Activated T-cell treated with anti-CD3 and anti-CD28 coated beads, Interleukin-2, amount 50 U/mL, for 1 hour (primary cell): ENCODE data around the gene OXER1.

Experiments used
- DNase-seq: peaks from one replicate; pipeline ENCODE4 v3.0.0-alpha.2; 2020

OXER1 gene

DNA sequence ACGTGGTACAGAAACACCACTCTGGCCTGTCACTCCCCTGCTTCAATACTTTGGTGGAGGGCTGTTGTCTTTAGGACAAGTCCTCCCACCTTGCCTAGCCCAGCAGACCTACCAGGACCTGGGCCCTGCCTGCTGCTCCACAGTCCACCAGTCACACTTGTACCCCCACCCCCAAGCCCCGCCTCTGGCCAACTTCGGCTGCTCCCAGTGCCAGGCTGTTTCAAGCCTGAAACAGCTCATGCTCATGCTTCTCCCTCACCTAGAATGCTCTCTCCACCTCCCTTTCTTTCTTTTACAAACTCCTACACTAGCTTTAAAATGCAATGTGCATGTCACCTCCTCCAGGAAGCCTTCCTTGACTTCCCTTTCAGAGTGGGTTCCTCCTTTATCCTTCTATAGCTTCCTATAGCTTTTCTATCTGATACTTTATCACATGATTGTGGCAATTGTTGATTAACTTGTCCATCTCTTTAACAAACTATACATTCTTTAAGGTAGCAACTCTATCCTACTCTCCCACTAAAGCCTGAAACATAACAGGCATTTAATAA lies 4.8 kb upstream of the OXER1 start:
- DNase-seq: no peak

DNA sequence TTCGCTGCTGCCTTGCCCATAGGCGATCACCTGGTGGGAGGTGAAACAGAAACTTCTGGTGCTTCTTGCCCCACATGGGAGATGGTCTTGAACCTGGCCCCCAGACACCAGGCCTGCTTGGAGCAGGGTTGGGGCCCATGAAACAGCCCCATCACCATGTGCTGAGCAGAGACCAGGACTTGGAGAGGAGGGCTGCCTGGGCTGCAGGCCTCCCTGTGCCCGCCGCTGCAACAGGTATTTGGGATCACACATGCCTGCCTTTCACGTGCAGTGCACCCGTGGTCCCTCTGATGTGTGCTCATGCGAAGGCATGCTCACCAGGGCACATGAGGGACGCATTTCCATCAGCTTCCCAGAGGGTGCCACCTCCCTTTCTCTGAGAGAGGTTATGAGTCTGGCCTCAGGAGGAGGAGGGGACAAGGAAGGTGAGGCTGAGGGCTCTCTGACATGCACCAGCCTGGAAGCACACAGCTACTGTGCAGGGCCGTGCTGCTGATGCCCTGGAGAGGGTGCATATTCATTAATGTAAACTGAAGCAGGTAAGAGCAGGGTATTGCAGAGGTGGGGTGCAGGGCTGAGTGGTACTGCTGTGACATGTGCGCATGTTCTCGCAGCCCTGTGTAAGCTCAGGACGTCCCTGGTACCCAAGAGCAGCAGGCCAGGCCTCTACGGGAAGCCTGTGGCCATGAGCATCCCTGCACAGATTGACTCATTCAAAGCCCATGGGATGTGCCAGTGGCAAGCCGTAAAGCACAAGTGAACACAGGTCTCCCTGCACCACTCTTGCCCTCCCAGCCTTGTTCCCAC lies 4.2 kb upstream of the OXER1 start:
- DNase-seq: no peak

DNA sequence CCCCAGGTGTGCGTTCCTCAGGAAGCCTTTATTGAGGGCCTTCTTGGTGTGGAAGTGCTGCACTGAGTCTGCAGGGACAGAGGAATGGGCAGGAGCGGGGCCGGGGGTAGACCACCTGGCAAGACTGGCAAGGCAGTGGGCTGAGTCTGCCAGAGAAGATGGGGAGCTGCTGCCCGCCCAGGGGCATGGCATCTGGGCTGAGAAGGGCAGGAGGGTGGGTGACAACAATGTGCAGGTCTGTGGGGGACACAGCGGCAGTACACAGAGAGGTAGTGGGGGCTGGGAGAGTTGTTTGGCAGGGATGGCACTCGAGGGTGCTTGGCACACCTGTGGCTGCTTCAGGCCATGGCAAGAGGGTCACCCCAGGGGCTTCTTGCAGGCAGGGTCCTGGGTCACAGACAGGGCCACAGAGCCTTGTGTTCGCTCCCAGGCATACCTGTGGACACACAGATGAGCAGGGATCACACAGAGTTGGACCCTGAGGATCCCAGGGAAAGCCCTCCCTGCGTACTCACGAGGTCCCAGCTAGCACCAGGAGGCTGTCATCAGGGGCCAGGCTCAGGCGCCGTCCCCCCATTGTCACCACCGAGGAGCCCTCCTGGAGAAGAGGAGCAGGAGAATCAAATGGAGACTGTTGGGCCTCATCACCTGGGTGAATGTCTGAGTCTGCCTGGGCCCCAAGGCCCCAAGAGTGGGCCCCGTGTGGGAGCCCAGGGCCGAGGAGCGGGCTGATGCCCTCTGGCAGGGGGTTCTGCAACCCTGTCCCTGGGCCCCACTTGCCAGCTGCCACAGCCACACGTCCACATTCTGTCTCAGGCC lies 3.4 kb upstream of the OXER1 start:
- no peak for DNase-seq

DNA sequence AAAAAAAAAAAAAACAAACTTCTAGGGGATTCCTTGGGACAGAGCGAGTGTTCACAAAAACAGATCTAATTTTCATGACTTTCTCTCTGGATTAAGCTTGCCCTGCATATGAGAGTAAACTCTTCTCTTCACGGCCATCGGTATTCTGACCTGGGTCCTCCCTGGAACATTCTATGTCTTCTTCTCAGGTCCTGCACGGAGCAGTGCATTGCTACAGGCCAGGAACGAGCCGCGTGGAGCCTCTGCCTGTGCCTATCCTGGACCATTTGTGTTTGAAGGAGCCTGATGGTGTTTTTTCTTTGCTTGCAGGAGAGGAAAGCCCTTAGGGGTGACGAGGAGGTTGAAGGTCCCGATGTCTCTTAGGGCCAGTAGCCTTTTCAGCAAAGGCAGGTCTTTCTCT lies 1.8 kb upstream of the OXER1 start:
- no peak for DNase-seq

DNA sequence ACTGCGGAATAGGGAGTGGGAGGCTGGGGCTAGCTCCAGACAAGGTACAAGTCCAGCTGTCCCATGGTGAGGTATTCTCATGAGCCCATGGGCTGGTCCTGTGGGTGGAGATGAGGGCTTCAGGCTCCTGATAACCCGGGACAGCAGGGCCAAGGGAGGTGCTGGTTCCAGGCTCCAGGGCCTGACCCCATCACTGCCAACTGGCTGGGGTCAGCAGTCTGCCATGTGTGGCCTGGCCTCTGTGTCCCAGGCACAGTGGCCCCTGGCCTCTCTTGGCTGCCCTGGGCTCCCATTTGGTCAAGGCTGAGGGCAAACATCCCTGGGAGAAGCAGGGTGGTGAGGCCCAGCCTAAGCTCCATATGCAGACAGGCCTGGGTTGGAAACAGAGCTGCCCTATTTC lies 966 bp upstream of the OXER1 start:
- DNase-seq: no peak

DNA sequence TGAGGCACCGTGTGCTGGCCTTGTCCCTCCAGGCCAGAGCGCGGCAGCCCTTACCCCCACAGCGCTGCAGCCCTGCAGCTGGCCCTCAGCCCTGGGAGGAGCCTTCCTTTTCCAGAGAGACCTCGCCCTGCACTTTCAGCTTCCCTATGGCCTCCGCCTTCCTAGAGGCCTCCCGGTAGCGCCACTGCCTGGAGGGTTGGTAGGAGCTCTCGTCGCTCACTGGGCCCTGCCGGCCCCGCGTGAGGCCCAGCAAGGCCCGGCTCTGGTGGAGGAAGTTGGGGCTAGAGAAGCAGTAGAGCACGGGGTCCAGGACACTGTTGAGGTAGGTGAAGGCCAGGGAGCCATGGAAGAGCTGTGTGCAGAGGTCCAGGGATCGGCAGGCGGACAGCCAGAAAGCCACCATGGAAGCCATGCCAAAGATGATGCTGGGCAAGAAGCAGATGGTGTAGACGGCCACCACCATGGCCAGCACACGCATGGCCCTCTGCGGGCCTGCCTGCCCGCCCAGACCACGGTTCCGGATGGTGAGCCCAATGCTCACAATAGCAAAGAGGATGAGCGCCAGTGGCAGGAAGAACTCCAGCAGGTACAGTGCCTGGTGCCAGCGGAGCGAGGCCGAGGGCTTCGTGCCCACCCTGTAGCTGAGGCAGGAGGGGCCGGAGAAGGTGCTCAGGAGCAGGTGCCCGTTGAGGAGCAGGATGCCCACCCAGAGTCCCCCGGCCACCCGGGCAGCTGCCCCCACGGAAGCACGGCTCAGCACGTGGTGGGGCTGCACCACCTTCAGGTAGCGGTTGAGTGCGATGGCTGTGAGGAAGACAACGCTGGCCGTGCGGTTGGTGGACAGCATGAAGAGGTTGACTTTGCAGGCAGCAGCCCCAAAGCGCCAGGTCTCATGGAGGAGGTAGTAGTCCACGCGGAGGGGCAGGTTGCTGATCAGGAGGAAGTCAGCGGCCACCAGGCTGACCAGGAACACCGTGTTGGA lies 821 bp downstream of the OXER1 start:
- DNase-seq: no peak

DNA sequence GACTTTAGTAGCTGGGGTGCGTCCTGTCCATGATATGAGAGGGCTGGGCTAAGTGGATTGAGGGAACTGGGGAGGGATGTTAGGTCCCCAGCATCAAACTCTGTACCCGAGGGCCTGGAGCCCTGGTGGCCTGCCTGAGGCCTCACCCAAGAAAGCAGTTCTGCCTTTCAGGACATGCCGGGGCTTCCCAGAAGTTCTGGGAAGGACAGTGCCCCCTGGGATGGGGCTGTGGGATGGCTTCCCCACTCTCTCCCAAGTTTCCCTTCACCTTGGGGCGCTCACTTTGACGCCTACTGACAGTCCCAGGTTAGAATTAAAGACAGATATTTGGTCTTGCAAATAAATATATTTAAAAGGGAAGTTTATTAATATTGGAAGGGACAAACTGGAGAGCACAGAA lies 1.8 kb downstream of the OXER1 start:
- DNase-seq: no peak

DNA sequence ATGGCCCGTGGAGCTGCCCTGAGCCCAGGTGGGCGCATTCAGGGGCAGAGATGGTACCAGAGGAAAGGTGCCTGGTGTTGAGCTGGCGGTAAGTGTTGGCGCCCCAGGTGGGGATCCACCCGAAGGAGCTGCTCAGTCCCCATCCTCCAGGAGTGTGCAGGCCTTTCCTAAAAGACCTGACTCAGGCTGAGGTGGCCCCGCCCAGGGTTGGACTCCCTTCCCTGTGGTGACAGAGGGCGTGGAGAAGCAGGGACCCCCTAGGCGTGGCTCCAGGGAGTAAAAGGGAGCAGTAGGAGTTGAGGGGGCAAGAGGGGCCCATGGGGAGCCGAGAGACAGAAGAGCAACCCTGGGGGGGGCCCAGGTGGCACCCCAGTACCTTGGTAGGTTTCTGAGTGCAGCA lies 2.4 kb downstream of the OXER1 start:
- DNase-seq: no peak

DNA sequence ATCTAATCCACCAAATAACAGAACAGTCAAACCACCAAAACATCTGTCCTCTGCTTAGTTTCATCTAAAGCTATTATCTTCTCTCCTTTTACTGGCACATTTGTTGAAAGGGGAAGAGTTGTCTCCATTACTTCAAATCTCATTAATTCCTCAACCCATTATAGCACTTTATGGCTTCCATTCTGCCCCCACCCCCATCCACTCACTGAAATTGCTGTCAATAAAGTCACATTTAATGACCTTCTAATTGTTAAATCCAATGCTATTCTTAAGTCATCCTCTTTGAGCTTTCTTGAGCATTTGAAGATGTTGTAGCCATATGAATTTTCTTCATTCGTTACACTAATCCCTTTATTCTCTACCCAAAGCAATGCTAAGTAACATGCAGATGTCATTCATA lies 5.2 kb downstream of the OXER1 start:
- DNase-seq: no peak

DNA sequence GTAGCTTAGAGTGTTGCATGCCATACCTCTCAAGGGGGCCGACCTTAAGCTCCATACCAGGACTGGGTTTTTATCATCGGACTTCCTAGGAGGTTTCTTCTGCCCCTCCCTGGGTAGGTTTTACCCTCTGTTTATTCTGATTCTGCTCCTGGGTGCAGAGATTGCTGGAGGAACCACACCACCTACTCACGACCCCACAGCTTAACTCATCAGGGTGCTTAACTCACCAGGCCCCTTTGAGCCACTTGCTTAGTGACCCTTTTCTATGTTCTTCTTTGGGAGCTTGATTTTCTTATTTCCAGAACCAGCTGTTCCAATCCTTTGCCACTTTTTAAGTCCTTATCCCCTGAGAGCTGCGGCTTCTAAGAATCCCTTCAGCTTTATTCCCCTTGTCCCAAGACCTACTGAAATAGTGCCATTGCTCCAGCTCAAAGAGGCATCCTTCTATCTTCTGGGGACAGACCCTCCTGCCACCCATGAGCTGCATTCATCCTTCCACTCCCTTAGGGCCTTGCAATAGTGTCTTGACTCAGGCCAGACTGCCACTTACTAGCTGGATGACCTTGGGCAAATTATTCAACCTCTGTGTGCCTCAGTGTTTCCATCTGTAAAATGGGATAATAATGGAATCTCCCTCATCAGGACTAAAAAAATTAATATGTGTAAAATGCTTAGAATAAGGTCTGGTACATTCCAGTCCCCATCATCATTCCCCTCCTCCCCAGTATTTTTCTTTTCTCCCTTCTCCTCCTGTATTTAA lies 5.8 kb downstream of the OXER1 start:
- no peak for DNase-seq

DNA sequence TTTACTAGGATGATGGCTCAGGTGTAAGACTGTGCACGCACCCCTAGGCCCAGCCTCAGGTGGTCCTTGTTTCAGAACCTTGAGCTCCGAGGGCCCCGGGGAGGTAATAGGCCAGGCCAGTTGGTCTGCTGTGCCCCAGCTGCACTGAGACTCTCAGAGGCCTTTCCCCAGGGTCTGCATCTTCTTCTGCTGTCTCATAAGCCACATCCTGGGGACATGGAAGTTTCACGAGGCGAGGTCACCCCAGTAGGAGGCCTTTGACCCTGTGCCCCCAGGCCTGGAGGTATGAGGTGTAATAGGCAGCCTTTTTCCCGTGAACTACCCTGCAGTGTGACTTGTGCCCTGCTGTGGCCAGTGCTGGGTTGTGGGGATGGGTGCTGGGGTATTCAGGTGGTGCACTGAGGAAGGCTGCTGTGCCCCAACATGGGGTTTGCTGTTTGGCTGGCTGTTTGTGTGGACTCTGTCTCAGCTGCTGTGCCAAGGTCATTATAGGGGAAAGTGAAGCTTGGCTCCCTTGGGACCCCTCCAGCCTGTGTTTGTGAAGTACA lies 6.9 kb downstream of the OXER1 start:
- DNase-seq: no peak

DNA sequence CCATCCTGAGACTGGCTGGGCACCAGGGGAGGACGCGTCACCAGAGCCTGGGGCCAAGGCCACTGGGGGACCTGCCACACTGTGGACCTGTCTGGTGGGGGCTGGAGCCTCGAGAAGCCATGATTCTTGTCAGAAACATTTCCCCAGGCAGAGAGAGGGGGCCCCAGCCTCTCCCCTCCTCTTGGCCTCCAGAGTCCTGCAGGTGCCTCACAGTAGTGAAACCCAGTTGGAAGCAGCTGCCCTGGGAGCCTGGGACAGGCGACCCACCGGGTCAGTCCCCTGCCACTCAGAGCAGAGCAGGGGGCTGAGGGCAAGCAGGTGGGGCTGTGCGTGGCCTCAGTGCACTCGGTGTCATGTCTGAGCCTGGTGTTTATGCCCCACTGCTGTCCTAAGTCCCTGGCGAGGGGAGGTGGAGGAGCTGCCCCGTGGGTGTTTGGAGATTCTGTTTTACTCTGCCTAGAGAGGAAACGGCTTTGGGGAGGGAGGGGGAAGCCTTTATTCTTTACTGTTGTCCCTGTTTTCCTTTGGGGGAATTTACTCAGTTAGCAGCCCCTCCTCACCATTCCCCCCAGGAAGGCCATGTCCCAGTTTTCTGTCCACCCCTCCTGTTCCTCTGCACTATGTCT lies 7.7 kb downstream of the OXER1 start:
- no peak for DNase-seq

DNA sequence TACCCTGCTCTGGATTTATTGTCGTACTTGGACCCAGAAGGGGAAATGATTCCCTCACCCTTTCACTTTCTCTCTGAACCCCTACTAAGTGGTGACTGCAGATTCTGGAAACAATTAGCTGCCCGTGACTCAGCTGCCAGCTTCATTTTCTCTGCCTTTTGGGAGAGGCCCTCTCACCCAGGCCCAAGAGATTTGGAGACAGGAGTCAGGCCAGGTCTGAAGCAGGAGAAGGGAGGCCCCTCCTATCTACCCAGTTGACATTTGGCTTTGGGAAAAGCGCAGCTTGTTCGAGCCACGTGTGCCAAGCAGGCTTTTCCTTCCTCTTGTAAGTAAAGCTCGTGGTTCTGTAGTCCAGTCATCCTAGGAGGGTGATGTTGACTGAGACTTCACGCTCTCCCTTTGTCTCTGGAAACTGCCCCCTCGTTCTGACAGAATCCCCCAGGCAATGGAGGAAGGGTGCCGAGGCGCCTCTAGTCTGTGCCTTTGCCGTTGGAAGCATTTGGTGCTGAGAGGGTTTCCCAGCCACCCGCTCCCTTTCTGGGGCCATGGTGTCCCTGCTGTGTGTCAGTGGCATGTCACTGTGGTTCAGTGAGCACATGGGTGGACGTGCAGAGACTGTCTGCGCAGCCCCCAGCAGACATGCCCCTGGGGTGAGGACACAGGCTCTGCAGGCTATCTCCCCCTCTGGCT lies 8.6 kb downstream of the OXER1 start:
- DNase-seq: no peak

DNA sequence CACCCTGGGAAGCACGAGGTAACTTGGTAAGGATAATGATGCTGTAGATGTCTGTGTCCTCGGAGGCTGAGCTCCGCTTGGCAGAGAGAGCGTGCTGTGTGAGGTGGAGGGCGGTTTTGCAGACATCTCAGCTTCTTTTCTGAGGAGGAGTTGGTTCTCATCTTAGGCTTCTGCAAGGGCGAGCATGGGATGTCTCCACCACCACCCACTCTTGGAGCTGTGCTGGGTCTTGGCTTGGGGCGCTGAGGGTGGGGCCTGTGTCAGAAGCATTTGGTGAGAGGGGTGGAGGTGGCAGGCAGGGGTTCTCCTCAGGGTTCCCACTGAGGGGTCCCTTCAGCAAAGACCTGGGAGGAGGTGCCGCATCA lies 9.2 kb downstream of the OXER1 start:
- no peak for DNase-seq

DNA sequence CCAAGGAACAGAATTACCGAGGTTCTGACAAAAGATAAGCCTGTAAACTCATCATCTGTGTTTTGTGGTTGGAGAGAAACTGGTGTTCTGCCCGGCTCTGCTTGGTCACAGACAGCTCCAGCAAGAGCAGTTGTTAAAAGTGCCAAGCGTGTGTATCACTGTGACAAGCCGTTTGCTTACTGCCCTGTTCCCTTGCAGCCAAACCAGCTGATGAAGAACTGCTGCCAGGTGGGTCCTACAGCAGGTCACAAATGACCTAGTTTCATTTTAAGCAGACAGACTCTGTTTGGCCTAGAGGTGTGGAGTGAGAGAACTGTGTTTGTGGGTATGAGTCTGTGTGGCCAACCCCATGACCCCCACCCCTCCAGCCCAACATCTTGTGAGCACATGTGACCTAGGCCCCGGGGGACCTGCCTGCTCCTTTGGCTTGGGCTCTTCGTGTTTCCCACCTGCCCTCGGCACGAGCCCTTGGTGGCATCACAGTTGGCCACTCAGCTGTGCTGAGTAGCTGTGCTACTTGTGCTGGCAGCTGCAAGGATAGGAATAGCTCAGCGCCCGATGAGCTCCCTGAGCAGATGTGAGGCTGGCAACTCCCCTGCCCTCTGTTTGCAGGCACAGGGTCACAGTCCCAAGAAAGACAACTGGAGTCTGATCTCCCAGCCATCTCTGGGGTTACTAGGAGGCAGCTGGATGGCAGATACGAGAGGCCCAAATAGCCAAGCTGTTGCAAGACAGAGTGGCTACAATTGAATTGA lies 9.7 kb downstream of the OXER1 start:
- DNase-seq: no peak

DNA sequence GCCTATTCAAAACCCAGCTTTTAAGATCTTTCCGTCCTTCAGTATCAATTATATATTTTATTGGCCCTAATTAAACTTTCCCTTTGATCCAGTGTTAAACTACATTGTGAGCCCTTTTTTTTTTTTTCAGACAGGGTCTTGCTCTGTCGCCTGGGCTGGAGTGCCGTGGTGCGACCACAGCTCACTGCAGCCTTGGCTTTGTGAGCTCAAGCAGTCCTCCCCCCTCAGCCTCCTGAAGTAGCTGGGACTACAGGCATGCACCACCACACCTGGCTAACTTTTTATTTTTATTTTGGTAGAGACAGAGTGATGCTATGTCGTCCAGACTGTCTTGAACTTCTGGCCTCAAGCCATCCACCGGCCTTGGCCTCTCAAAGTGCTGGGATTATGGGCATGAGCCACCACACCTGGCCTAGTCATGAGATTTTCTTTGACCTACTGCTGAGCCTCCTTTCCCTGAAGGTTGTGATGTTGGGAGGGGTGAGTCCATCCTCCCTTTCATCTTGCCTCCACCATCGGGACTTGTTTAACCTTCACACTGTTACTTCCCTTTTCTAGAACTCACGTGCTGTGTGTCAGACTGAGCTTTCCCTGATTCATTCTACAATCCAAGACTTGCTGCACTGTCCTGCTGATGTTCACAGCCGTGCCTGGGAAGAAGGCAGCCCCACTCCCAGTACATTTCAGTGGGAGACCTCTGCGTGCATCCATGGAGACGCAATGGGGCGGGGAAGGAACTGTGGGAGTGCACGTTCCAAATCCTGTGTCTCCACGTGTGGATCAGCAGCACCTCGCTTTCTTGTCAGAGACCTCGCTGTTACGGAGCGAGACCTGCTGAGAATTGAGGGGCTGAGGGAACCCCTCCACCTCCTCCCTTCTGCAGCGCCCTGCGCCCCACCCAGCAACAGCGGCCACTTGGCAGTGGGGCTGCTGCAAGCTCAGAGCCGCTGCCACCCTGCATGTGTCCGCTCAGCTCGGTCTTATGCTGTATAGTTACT lies 10.8 kb downstream of the OXER1 start:
- no peak for DNase-seq

DNA sequence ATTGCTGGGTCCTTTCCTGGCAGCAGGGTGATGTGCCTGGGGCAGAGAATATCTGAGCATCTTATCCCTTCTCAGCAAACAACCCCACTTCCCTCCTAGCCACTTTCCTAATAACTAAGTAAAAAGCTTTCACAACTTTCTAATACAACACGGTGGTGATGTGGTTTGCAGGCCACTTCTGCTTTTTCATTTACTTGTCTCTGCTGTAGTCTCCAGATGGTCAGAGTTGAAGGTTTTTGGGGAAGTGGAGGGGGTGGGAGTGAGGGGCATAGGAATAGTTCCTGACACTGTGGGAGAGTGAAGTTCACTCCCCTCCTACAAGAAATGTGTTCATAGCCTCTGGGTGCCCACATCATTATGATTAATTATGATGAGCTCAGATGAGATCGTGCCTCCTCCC lies 11.6 kb downstream of the OXER1 start:
- no peak for DNase-seq

DNA sequence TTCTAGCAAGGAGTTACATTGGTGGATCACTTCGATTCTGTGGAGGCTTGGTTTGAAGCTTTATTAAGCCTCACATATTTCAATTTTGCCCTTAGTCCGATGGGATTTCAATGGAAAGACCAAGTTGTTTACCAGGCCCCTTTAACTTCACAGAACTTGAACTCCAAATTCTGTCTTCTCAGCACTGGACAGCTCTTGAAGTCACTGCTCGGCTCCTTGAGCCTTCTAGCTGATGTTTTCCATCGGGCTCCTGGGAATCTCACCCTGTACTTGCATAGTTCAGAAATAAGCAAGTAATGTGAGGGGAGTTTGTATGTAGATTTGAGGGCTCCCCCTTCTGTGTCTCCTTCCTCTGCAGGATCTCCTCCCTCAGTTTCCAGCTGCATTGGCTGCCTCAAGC lies 15.1 kb downstream of the OXER1 start:
- DNase-seq: no peak

DNA sequence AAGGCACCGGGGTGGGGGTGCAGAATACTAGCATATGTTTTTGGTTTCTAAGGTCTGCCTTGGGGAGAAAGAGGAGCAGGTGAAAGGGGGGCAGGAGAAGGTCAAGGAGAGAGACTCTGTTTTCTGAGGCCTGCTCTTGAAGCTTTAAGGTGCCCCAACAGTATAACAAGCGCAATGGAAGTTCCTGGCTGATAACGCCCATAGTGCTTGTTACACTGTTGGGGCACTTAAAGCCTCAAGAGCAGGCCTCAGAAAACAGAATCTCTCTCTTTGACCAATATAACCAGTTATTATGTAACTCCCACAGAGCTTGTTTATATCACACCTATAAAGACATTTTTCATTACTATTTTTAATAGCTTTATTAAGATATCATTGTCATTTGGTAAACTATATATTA lies 16.5 kb downstream of the OXER1 start:
- no peak for DNase-seq
